ENCODE measurements around the gene APBA1.

Gene APBA1

GRCh38 chr9:69380811-69381210 lies 291.4 kb downstream of the APBA1 start:
- TF ChIP-seq SIN3A (IDR thresholded peaks at IDR 0.05; ENCODE audit: borderline replicate concordance, insufficient read depth, low read length) (no peak), TAF1 (IDR thresholded peaks at IDR 0.05; ENCODE audit: borderline replicate concordance, insufficient read depth, low read length) (no peak)
- TF ChIP-seq, protein P1, sequence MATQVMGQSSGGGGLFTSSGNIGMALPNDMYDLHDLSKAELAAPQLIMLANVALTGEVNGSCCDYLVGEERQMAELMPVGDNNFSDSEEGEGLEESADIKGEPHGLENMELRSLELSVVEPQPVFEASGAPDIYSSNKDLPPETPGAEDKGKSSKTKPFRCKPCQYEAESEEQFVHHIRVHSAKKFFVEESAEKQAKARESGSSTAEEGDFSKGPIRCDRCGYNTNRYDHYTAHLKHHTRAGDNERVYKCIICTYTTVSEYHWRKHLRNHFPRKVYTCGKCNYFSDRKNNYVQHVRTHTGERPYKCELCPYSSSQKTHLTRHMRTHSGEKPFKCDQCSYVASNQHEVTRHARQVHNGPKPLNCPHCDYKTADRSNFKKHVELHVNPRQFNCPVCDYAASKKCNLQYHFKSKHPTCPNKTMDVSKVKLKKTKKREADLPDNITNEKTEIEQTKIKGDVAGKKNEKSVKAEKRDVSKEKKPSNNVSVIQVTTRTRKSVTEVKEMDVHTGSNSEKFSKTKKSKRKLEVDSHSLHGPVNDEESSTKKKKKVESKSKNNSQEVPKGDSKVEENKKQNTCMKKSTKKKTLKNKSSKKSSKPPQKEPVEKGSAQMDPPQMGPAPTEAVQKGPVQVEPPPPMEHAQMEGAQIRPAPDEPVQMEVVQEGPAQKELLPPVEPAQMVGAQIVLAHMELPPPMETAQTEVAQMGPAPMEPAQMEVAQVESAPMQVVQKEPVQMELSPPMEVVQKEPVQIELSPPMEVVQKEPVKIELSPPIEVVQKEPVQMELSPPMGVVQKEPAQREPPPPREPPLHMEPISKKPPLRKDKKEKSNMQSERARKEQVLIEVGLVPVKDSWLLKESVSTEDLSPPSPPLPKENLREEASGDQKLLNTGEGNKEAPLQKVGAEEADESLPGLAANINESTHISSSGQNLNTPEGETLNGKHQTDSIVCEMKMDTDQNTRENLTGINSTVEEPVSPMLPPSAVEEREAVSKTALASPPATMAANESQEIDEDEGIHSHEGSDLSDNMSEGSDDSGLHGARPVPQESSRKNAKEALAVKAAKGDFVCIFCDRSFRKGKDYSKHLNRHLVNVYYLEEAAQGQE (IDR thresholded peaks at IDR 0.05; ENCODE audit: insufficient read depth in 1 of 2, low read depth in 2 of 2, low read length in 2 of 2): no peak

- TF ChIP-seq FOXP2 (optimal IDR thresholded peaks at IDR 0.05; ENCODE audit: borderline replicate concordance, extremely low read depth, extremely low read length, insufficient read depth): no peak
- TF ChIP-seq POLR2AphosphoS5 (IDR thresholded peaks at IDR 0.05; ENCODE audit: low read depth, low read length): no peak
- TF ChIP-seq TAF1 (IDR thresholded peaks at IDR 0.05; ENCODE audit: borderline replicate concordance, insufficient read depth, low read length): no peak
- TF ChIP-seq, protein P1 (IDR thresholded peaks at IDR 0.05; ENCODE audit: insufficient read depth in 1 of 2, low read depth in 2 of 2, low read length in 2 of 2): no peak
- no peak for TF ChIP-seq SIN3A (IDR thresholded peaks at IDR 0.05; ENCODE audit: borderline replicate concordance, insufficient read depth, low read length)
Observed at GRCh38 chr9:69380301-69380700, 291.9 kb downstream of the APBA1 start.

GRCh38 chr9:69379270-69379982 lies 292.7 kb downstream of the APBA1 start:
- TF ChIP-seq, protein P1 (IDR thresholded peaks at IDR 0.05; ENCODE audit: insufficient read depth in 1 of 2, low read depth in 2 of 2, low read length in 2 of 2): no peak
- TF ChIP-seq SIN3A (IDR thresholded peaks at IDR 0.05; ENCODE audit: borderline replicate concordance, insufficient read depth, low read length) (no peak), POLR2AphosphoS5 (IDR thresholded peaks at IDR 0.05; ENCODE audit: low read depth, low read length) (no peak), TAF1 (IDR thresholded peaks at IDR 0.05; ENCODE audit: borderline replicate concordance, insufficient read depth, low read length) (no peak), FOXP2 (optimal IDR thresholded peaks at IDR 0.05; ENCODE audit: borderline replicate concordance, extremely low read depth, extremely low read length, insufficient read depth) (no peak)

GRCh38 chr9:69377981-69378380 lies 294.2 kb downstream of the APBA1 start:
- TF ChIP-seq FOXP2 (optimal IDR thresholded peaks at IDR 0.05; ENCODE audit: borderline replicate concordance, extremely low read depth, extremely low read length, insufficient read depth) (no peak), TAF1 (IDR thresholded peaks at IDR 0.05; ENCODE audit: borderline replicate concordance, insufficient read depth, low read length) (no peak), SIN3A (IDR thresholded peaks at IDR 0.05; ENCODE audit: borderline replicate concordance, insufficient read depth, low read length) (no peak), POLR2AphosphoS5 (IDR thresholded peaks at IDR 0.05; ENCODE audit: low read depth, low read length) (no peak)
- TF ChIP-seq, protein P1 (IDR thresholded peaks at IDR 0.05; ENCODE audit: insufficient read depth in 1 of 2, low read depth in 2 of 2, low read length in 2 of 2): no peak

Data from PFSK-1 (cell line).